ENCODE measurements around the gene HDHD3. TPM values are rescaled to one million over a fixed set of nuclear protein-coding genes. Genes with fewer than 3 reads are reported as not detected.

The HDHD3 gene
- total RNA-seq, 1 experiment from 2014 or later = 39.5 TPM

GRCh38 chr9:113393281-113393680, 16.5 kb upstream of the HDHD3 start:
- no peak overlapping the region for H2AFZ ChIP-seq
- H3K9me2 ChIP-seq (ENCODE audit: insufficient read depth) = no peaks in the 10 kb centered on the region
- TF ChIP-seq, protein P1, sequence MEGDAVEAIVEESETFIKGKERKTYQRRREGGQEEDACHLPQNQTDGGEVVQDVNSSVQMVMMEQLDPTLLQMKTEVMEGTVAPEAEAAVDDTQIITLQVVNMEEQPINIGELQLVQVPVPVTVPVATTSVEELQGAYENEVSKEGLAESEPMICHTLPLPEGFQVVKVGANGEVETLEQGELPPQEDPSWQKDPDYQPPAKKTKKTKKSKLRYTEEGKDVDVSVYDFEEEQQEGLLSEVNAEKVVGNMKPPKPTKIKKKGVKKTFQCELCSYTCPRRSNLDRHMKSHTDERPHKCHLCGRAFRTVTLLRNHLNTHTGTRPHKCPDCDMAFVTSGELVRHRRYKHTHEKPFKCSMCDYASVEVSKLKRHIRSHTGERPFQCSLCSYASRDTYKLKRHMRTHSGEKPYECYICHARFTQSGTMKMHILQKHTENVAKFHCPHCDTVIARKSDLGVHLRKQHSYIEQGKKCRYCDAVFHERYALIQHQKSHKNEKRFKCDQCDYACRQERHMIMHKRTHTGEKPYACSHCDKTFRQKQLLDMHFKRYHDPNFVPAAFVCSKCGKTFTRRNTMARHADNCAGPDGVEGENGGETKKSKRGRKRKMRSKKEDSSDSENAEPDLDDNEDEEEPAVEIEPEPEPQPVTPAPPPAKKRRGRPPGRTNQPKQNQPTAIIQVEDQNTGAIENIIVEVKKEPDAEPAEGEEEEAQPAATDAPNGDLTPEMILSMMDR (conservative IDR thresholded peaks at IDR 0.05) = no peak
- TF ChIP-seq EZH2 (IDR thresholded peaks at IDR 0.05; ENCODE audit: low read depth) = no peak
- H4K20me1 ChIP-seq (ENCODE audit: insufficient read depth) = 0 out of 2 replicates have a peak, but pooled peaks cover 6% of the 10 kb centered on the region
- H3K27me3 ChIP-seq (ENCODE audit: insufficient read depth, low read depth) = no peaks in the 10 kb centered on the region
- H3K9me3 ChIP-seq (ENCODE audit: insufficient read depth, low read depth) = no peaks in the 10 kb centered on the region
- peaks cover 9% of the 10 kb centered on the region for H3F3A ChIP-seq (ENCODE audit: insufficient read depth, low read depth)
- no peak overlapping the region for H3K4me2 ChIP-seq
- intact Hi-C loops (cut with micrococcal nuclease; ENCODE audit: unreplicated experiment) = no loop called here
- ChIA-PET POLR2A (ENCODE audit: unreplicated experiment) (no interaction called here), CTCF (no interaction called here)
- no peak overlapping the region for H3K4me3 ChIP-seq
- H3K79me2 ChIP-seq (ENCODE audit: low read depth) = no peaks in the 10 kb centered on the region
- no TSS peak for BruUV-seq (replicated peaks)
- H3K4me1 ChIP-seq (replicated peaks; ENCODE audit: insufficient read depth) = peaks cover 7% of the 10 kb centered on the region
- H3K27ac ChIP-seq = no peak overlapping the region
- no peak for DNase-seq
- H3K36me3 ChIP-seq (ENCODE audit: low read depth) = no peaks in the 10 kb centered on the region

DNA sequence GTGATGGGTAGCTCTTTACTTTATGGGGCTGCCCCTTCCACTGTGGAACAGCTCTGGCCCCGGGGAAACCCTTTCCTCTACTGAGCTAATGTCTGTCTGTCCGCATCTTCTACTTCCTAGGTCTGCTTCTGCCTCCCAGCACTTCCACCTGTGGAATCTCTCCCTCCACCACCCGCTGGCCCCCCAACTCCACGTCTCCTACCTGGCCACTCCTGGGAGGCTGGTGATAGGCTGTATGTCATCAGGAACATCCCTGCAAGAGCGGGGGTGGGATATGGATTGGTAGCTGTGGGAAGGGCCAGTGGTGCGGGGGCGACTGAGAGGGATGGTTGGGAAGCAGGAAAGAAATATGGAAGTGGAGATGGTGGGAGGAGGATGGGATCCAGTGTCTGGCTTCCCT, 15.1 kb upstream of the HDHD3 start:
- no peaks in the 10 kb centered on the region for H3K79me2 ChIP-seq (ENCODE audit: low read depth)
- H3K27me3 ChIP-seq (ENCODE audit: insufficient read depth, low read depth) = no peaks in the 10 kb centered on the region
- H4K20me1 ChIP-seq (ENCODE audit: insufficient read depth) = no peaks in the 10 kb centered on the region
- H3K9me3 ChIP-seq (ENCODE audit: insufficient read depth, low read depth) = no peaks in the 10 kb centered on the region
- H3K4me3 ChIP-seq = no peak overlapping the region
- ChIA-PET CTCF (no interaction called here), POLR2A (ENCODE audit: unreplicated experiment) (no interaction called here)
- no peak for TF ChIP-seq EZH2 (IDR thresholded peaks at IDR 0.05; ENCODE audit: low read depth)
- TF ChIP-seq, protein P1 (conservative IDR thresholded peaks at IDR 0.05) = no peak
- no TSS peak for BruUV-seq (replicated peaks)
- H3F3A ChIP-seq (ENCODE audit: insufficient read depth, low read depth) = no peaks in the 10 kb centered on the region; the same call in 1 of the 2 replicates
- H3K27ac ChIP-seq = no peak overlapping the region
- intact Hi-C loops (cut with micrococcal nuclease; ENCODE audit: unreplicated experiment) = no loop called here
- H3K9me2 ChIP-seq (ENCODE audit: insufficient read depth) = no peaks in the 10 kb centered on the region
- no peak overlapping the region for H2AFZ ChIP-seq
- H3K36me3 ChIP-seq (ENCODE audit: low read depth) = no peaks in the 10 kb centered on the region
- no peak overlapping the region for H3K4me2 ChIP-seq
- no peaks in the 10 kb centered on the region; the same call in 1 of the 2 replicates for H3K4me1 ChIP-seq (replicated peaks; ENCODE audit: insufficient read depth)
- DNase-seq = no peak

- TF ChIP-seq EZH2 (IDR thresholded peaks at IDR 0.05; ENCODE audit: low read depth) = no peak
- TF ChIP-seq, protein P1 (conservative IDR thresholded peaks at IDR 0.05) = no peak
- no peak overlapping the region for H3K27ac ChIP-seq
- H3K4me1 ChIP-seq (replicated peaks; ENCODE audit: insufficient read depth) = no peaks in the 10 kb centered on the region; the same call in 1 of the 2 replicates
- no peak overlapping the region for H3K4me2 ChIP-seq
- H4K20me1 ChIP-seq (ENCODE audit: insufficient read depth) = no peaks in the 10 kb centered on the region
- DNase-seq = no peak
- H3K4me3 ChIP-seq = no peak overlapping the region
- BruUV-seq (replicated peaks) = no TSS peak
- H3K9me2 ChIP-seq (ENCODE audit: insufficient read depth) = no peaks in the 10 kb centered on the region
- no peaks in the 10 kb centered on the region for H3K36me3 ChIP-seq (ENCODE audit: low read depth)
- ChIA-PET CTCF (no interaction called here), POLR2A (ENCODE audit: unreplicated experiment) (no interaction called here)
- H3K79me2 ChIP-seq (ENCODE audit: low read depth) = no peaks in the 10 kb centered on the region
- intact Hi-C loops (cut with micrococcal nuclease; ENCODE audit: unreplicated experiment) = no loop called here
- H3K27me3 ChIP-seq (ENCODE audit: insufficient read depth, low read depth) = no peaks in the 10 kb centered on the region
- H2AFZ ChIP-seq = no peak overlapping the region
- H3K9me3 ChIP-seq (ENCODE audit: insufficient read depth, low read depth) = no peaks in the 10 kb centered on the region
- no peaks in the 10 kb centered on the region; the same call in 1 of the 2 replicates for H3F3A ChIP-seq (ENCODE audit: insufficient read depth, low read depth)
Observed at GRCh38 chr9:113390192-113390960, 13.6 kb upstream of the HDHD3 start.
